Endothelial cell of umbilical vein (primary cell): ENCODE data around the gene PPP1R12C. TPM values are rescaled to one million over a fixed set of nuclear protein-coding genes. Genes with fewer than 3 reads are reported as not detected.

Source experiments
- BruUV-seq: library from RNA; stranded (reverse); fragments of 400-500 nt; replicated peaks from 2 replicates; lab custom pipeline; 2021; lab: Mats Ljungman, UMichigan
- CTCF ChIA-PET: fragments of 300-600, 350-600 bp; sonication (Branson Sonifier 250); formaldehyde crosslinking; loops from one replicate; lab custom pipeline; 2021; ENCODE audit warnings: antibody characterized with exemption, inconsistent platforms; lab: Charles Lee
- POLR2A ChIA-PET: fragments of 300-600, 350-600 bp; sonication (Branson Sonifier 250); formaldehyde crosslinking; loops from one replicate; lab custom pipeline; 2021; ENCODE audit warnings: antibody characterized with exemption, inconsistent platforms; lab: Charles Lee
- DNase-seq: peaks from one replicate; pipeline ENCODE4 v3.0.0-alpha.2; 2011; ENCODE audit warnings: low read depth, low spot score
- FAIRE-seq: peaks from 2 replicates; lab custom pipeline; 2011; peaks lifted over from hg19 to GRCh38; lab: Jason Lieb, UNC
- H2AFZ ChIP-seq: 2 replicates; pipeline ENCODE4 v1.6.0; 2012; ENCODE audit warnings: low read depth, low read length, control low read depth, inconsistent platforms
- H3K27ac ChIP-seq: 2 replicates; pipeline ENCODE4 v1.5.1; 2011; ENCODE audit warnings: low read depth, mild to moderate bottlenecking, control low read depth, low read length, moderate library complexity; ENCODE audit not compliant: insufficient read depth
- H3K27me3 ChIP-seq, 2 experiments: 2 replicates each; pipeline versions ENCODE4 v1.6.0 to v1.6.1; 2011; ENCODE audit warnings: low read length in 2 of 2, mixed read lengths in 1 of 2; ENCODE audit not compliant: control insufficient read depth in 2 of 2, insufficient read depth in 2 of 2
- H3K36me3 ChIP-seq, 2 experiments: 2 replicates in 1 of 2; 3 replicates in 1 of 2; pipeline ENCODE4 v1.5.1; 2011; ENCODE audit warnings: low read length in 2 of 2, mild to moderate bottlenecking in 1 of 2, moderate library complexity in 1 of 2; ENCODE audit not compliant: control insufficient read depth in 2 of 2, insufficient read depth in 2 of 2; ENCODE audit errors: extremely low read depth in 1 of 2
- H3K4me1 ChIP-seq: 3 replicates; pipeline ENCODE4 v1.5.1; 2011; ENCODE audit warnings: mild to moderate bottlenecking, low read length; ENCODE audit not compliant: control insufficient read depth, insufficient read depth; ENCODE audit errors: extremely low read depth
- H3K4me2 ChIP-seq: 2 replicates; pipeline ENCODE4 v1.6.1; 2011; ENCODE audit warnings: low read length, control low read depth, mixed read lengths; ENCODE audit not compliant: insufficient read depth
- H3K4me3 ChIP-seq, 3 experiments: fragments of 200-600 bp in 1 of 3; sonication (generic), shearing (Covaris generic) in 1 of 3; replicated peaks in 1 of 3; 2 replicates each; pipeline ENCODE4 v1.5.1; 2011 to 2016; ENCODE audit warnings: control low read depth in 3 of 3, low read length in 3 of 3, mild to moderate bottlenecking in 2 of 3, inconsistent platforms in 1 of 3, low read depth in 1 of 3, moderate library complexity in 1 of 3; ENCODE audit not compliant: insufficient read depth in 1 of 3
- H3K79me2 ChIP-seq: 2 replicates; pipeline ENCODE4 v1.6.0; 2012; ENCODE audit warnings: low read length, inconsistent platforms; ENCODE audit not compliant: control insufficient read depth, insufficient read depth
- H3K9ac ChIP-seq: replicated peaks from 2 replicates; pipeline ENCODE3; 2011; ENCODE audit warnings: low read length, control low read depth; ENCODE audit not compliant: insufficient read depth; ENCODE audit errors: extremely low read depth
- H3K9me1 ChIP-seq: replicated peaks from 3 replicates; pipeline ENCODE4 v1.6.0; 2011; ENCODE audit warnings: mild to moderate bottlenecking, low read length; ENCODE audit not compliant: control insufficient read depth, insufficient read depth; ENCODE audit errors: extremely low read depth
- H3K9me3 ChIP-seq: replicated peaks from 2 replicates; pipeline ENCODE4 v1.5.1; 2012; ENCODE audit warnings: low read length, inconsistent platforms; ENCODE audit not compliant: control insufficient read depth, insufficient read depth
- H4K20me1 ChIP-seq: replicated peaks from 2 replicates; pipeline ENCODE3; 2011; ENCODE audit warnings: mild to moderate bottlenecking, low read length; ENCODE audit not compliant: control insufficient read depth, insufficient read depth; ENCODE audit errors: extremely low read depth
- EZH2 ChIP-seq: IDR thresholded peaks from 2 replicates; pipeline ENCODE4 v1.6.1; 2012; ENCODE audit warnings: borderline replicate concordance, low read depth, mild to moderate bottlenecking, moderate library complexity, low read length, inconsistent platforms; ENCODE audit not compliant: severe bottlenecking
- GATA2 ChIP-seq: IDR thresholded peaks from 2 replicates; pipeline ENCODE4 v1.7.0; 2011; ENCODE audit warnings: low read depth, mild to moderate bottlenecking, moderate library complexity, mixed read lengths, low read length; ENCODE audit not compliant: insufficient read length, insufficient read depth
- JUN ChIP-seq: IDR thresholded peaks from 2 replicates; pipeline ENCODE4 v1.6.1; 2011; ENCODE audit warnings: borderline replicate concordance, low read depth; ENCODE audit not compliant: insufficient read length, insufficient read depth
- MYC ChIP-seq: IDR thresholded peaks from one replicate; pipeline ENCODE4 v1.6.1; 2011; ENCODE audit warnings: mild to moderate bottlenecking, low read depth, low read length
- POLR2A ChIP-seq: IDR thresholded peaks from 2 replicates; pipeline ENCODE4 v1.6.1; 2012; ENCODE audit warnings: low read depth, mild to moderate bottlenecking, control low read depth, low read length
- POLR2AphosphoS5 ChIP-seq: IDR thresholded peaks from 2 replicates; pipeline ENCODE4 v1.6.1; 2012; ENCODE audit warnings: low read depth, mild to moderate bottlenecking, control low read depth, low read length, moderate library complexity; ENCODE audit not compliant: insufficient read depth
- dilution Hi-C: fragments of 300-500 bp; cut with MboI; formaldehyde crosslinking; loops from one replicate; pipeline ENCODE4 v1.15.0; 2019; ENCODE audit warnings: low sequenced_read_pairs; ENCODE audit not compliant: extremely low pct_ligation_motif_present
- intact Hi-C: fragments of 100-400 bp; cut with micrococcal nuclease; formaldehyde crosslinking; loops from one replicate; pipeline ENCODE4 v1.10.0; 2022
- polyA plus RNA-seq, 4 experiments: library from polyadenylated mRNA; depleted of rRNA in 3 of 4; stranded (reverse) in 3 of 4; unstranded in 1 of 4; fragments of >200 nt; gene quantifications; 2 replicates each; pipeline versions ENCODE4 v1.2.1 to v1.2.3, GENCODE V29; 2011 to 2012; ENCODE audit warnings: missing spikeins in 1 of 4
- total RNA-seq: library from RNA; stranded (reverse); gene quantifications from 2 replicates; pipeline ENCODE4 v1.2.3, GENCODE V29; 2021
- TF ChIP-seq, protein P1 (sequence below): IDR thresholded peaks from 2 replicates; pipeline ENCODE4 v1.6.1; 2011; ENCODE audit not compliant: insufficient read depth, insufficient read length

PPP1R12C gene
- total and polyA plus RNA-seq, 2 donors (not counting 3 experiments of a cell fraction or from before 2014, with no cell fraction given), result 69.5 to 149 TPM

DNA sequence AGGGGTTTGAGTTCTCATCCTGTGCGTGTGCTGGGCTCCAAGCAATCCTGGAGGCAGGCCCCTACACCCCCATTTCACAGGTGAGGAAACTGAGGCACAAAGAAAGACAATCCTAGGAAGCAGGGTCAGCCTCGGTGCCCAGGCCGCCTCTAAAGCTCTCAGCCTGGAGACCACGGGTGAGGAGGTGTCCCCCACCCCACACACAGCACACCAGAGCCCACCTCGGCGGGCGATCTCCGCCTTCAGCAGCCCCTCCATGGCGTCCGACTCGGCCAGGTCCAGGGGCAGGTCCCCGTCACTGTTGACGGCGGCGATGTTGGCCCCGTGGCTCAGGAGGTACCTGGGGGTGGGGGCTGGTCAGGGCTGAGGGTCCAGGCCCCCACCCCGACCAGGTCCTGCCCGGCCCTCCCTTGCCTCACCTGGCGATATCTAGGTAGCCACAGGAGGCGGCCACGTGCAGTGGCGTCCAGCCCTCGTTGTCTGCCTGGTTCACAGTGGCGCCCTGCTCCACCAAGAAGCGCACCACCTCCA, 5.1 kb downstream of the PPP1R12C start:
- no peak overlapping the region for H3K4me2 ChIP-seq
- intact Hi-C loops, result no loop called here
- peaks cover 57% of the 10 kb centered on the region for H3K79me2 ChIP-seq
- H3K4me1 ChIP-seq, result peaks cover 15% of the 10 kb centered on the region
- no peaks in the 10 kb centered on the region for H3K27me3 ChIP-seq
- CTCF ChIA-PET, result interaction anchor here (1.6 kb wide), 1 partner anchor 24 kb away, joined by 6 read pairs; no protein-coding TSS in a partner anchor
- TF ChIP-seq POLR2AphosphoS5 (no peak), MYC (no peak), EZH2 (no peak), POLR2A (no peak), GATA2 (no peak), JUN (no peak)
- TF ChIP-seq, protein P1, sequence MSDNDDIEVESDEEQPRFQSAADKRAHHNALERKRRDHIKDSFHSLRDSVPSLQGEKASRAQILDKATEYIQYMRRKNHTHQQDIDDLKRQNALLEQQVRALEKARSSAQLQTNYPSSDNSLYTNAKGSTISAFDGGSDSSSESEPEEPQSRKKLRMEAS, result no peak
- no peak overlapping the region for H3K4me3 ChIP-seq
- POLR2A ChIA-PET, result no interaction called here
- peaks cover 0 to 4% of the 10 kb centered on the region in 2 experiments for H3K36me3 ChIP-seq
- H4K20me1 ChIP-seq, result no peaks in the 10 kb centered on the region
- no peak overlapping the region for H2AFZ ChIP-seq
- no peak for FAIRE-seq
- H3K9ac ChIP-seq, result no peak overlapping the region
- no TSS peak for BruUV-seq
- H3K27ac ChIP-seq, result no peak overlapping the region
- H3K9me3 ChIP-seq, result no peaks in the 10 kb centered on the region
- H3K9me1 ChIP-seq, result no peaks in the 10 kb centered on the region
- DNase-seq, result no peak
- dilution Hi-C loops, result no loop called here

DNA sequence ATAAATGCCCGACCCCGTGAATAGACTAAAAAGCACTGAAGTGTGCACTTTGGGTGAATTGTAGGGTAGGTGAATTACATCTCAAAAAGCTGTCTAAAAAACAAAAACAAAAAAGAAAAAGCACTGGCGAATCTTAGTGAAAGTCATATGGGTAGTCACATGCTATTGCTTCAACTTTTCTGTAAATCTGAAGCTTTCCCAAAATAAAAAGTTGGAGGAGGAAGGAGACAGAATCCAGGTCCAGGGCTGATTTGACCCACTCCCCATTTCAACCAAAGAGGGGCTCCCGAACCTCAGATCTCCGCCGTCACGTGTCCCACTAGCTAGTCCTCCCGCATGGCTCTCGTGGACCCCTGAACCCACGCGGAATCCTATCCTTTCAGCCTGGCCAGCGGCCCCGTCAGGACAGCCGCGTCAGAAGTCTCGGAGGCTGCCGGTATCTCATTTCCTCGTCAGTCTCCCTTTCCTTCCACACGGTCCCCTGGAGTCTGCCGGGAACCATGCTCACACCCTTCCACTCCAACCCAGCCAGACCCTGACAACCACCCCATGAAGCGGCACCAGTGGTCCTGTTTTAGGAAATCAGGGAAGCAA, 6.1 kb downstream of the PPP1R12C start:
- BruUV-seq, result no TSS peak

More for the DNA sequence above, 6.1 kb downstream of the PPP1R12C start:
- H3K27ac ChIP-seq, result no peak overlapping the region
- intact Hi-C loops (no loop called here), dilution Hi-C loops (no loop called here)
- H3K4me2 ChIP-seq, result no peak overlapping the region
- FAIRE-seq (no peak), DNase-seq (no peak)
- no peaks in the 10 kb centered on the region for H4K20me1 ChIP-seq
- no peaks in the 10 kb centered on the region for H3K9me1 ChIP-seq
- H3K9me3 ChIP-seq, result no peaks in the 10 kb centered on the region
- H3K79me2 ChIP-seq, result peaks cover 54% of the 10 kb centered on the region
- no peak overlapping the region for H3K9ac ChIP-seq
- no peak overlapping the region for H3K4me3 ChIP-seq
- H3K36me3 ChIP-seq, result peaks cover 0 to 4% of the 10 kb centered on the region in 2 experiments
- ChIA-PET CTCF (interaction anchor here (1.0 to 1.6 kb wide), 2 partner anchors 10 to 23 kb away, joined by 3 to 6 read pairs; no protein-coding TSS in a partner anchor), POLR2A (no interaction called here)
- H3K27me3 ChIP-seq, result no peaks in the 10 kb centered on the region
- H3K4me1 ChIP-seq, result peaks cover 13% of the 10 kb centered on the region
- no peak overlapping the region for H2AFZ ChIP-seq
- no peak for TF ChIP-seq EZH2
- no peak for TF ChIP-seq POLR2A
- no peak for TF ChIP-seq JUN
- TF ChIP-seq GATA2, result no peak
